HEK293 (cell line): ENCODE data around the gene FHL3.
A peak's percentile ranks its signal among the peaks of the same experiment; 100 is the strongest.

Experiments used
- GLI4 ChIP-seq: fragments of 450-650 bp; formaldehyde crosslinking; IDR thresholded peaks from 2 replicates; pipeline ENCODE4 v1.5.1; 2016; ENCODE audit warnings: missing biosample characterization, missing genetic modification characterization
- HOXA7 ChIP-seq: sonication (generic); formaldehyde crosslinking; IDR thresholded peaks from 2 replicates; pipeline ENCODE4 v1.8.1; 2022; ENCODE audit warnings: missing genetic modification reagents, borderline replicate concordance
- OSR2 ChIP-seq: fragments of 450-650 bp; formaldehyde crosslinking; IDR thresholded peaks from 2 replicates; pipeline ENCODE4 v1.5.1; 2016; ENCODE audit warnings: missing biosample characterization, missing genetic modification characterization
- PRDM2 ChIP-seq: fragments of 450-650 bp; formaldehyde crosslinking; IDR thresholded peaks from 2 replicates; pipeline ENCODE4 v1.5.1; 2016; ENCODE audit warnings: missing biosample characterization, missing genetic modification characterization, borderline replicate concordance
- REST ChIP-seq: fragments of 450-650 bp; formaldehyde crosslinking; IDR thresholded peaks from 2 replicates; pipeline ENCODE4 v1.5.1; 2016; ENCODE audit warnings: missing biosample characterization, missing genetic modification characterization
- SCRT1 ChIP-seq: fragments of 450-650 bp; formaldehyde crosslinking; IDR thresholded peaks from 2 replicates; pipeline ENCODE4 v1.5.1; 2016; ENCODE audit warnings: missing biosample characterization, missing genetic modification characterization, borderline replicate concordance
- YY1 ChIP-seq: fragments of 450-650 bp; formaldehyde crosslinking; IDR thresholded peaks from 2 replicates; pipeline ENCODE4 v1.5.1; 2018; ENCODE audit warnings: missing biosample characterization, missing genetic modification characterization
- ZBTB20 ChIP-seq: fragments of 450-650 bp; formaldehyde crosslinking; IDR thresholded peaks from 2 replicates; pipeline ENCODE4 v1.5.1; 2016; ENCODE audit warnings: missing biosample characterization, missing genetic modification characterization
- ZFHX2 ChIP-seq: fragments of 450-650 bp; formaldehyde crosslinking; conservative IDR thresholded peaks from 2 replicates; pipeline ENCODE4 v1.5.1; 2016; ENCODE audit warnings: missing biosample characterization, missing genetic modification characterization
- ZNF140 ChIP-seq: fragments of 450-650 bp; formaldehyde crosslinking; IDR thresholded peaks from 2 replicates; pipeline ENCODE4 v1.5.1; 2016; ENCODE audit warnings: missing biosample characterization, missing genetic modification characterization
- ZNF175 ChIP-seq: fragments of 450-650 bp; formaldehyde crosslinking; IDR thresholded peaks from 2 replicates; pipeline ENCODE4 v1.5.1; 2016; ENCODE audit warnings: missing biosample characterization, missing genetic modification characterization
- ZNF214 ChIP-seq: fragments of 450-650 bp; formaldehyde crosslinking; IDR thresholded peaks from 2 replicates; pipeline ENCODE4 v1.5.1; 2017; ENCODE audit warnings: missing biosample characterization, mild to moderate bottlenecking, missing genetic modification characterization, borderline replicate concordance
- ZNF223 ChIP-seq: fragments of 450-650 bp; formaldehyde crosslinking; IDR thresholded peaks from 2 replicates; pipeline ENCODE4 v1.5.1; 2016; ENCODE audit warnings: missing biosample characterization, missing genetic modification characterization
- ZNF324 ChIP-seq: fragments of 450-650 bp; formaldehyde crosslinking; IDR thresholded peaks from 2 replicates; pipeline ENCODE4 v1.5.1; 2016; ENCODE audit warnings: missing biosample characterization, missing genetic modification characterization
- ZNF350 ChIP-seq: fragments of 450-650 bp; formaldehyde crosslinking; IDR thresholded peaks from 2 replicates; pipeline ENCODE4 v1.5.0; 2017; ENCODE audit warnings: missing biosample characterization, mild to moderate bottlenecking, missing genetic modification characterization
- ZNF521 ChIP-seq: fragments of 450-650 bp; formaldehyde crosslinking; IDR thresholded peaks from 2 replicates; pipeline ENCODE4 v1.5.1; 2017; ENCODE audit warnings: missing biosample characterization, mild to moderate bottlenecking, missing genetic modification characterization
- ZNF670 ChIP-seq: fragments of 450-650 bp; formaldehyde crosslinking; IDR thresholded peaks from 2 replicates; pipeline ENCODE4 v1.5.1; 2016; ENCODE audit warnings: missing biosample characterization, missing genetic modification characterization, low read depth

Gene FHL3

GRCh38 chr1:38045401-38046332 is 40.4 kb upstream of the FHL3 start (continued):
- TF ChIP-seq ZBTB20 (tag by site-specific recombination) (no peak), ZNF324 (tag by site-specific recombination) (no peak), ZNF214 (no peak), PRDM2 (tag by site-specific recombination) (0 out of 2 replicates have a peak, but pooled peaks have one; percentile 76), ZNF175 (no peak), ZNF223 (no peak), ZNF350 (no peak), OSR2 (no peak), GLI4 (tag by site-specific recombination) (no peak), ZNF670 (tag by site-specific recombination) (no peak), SCRT1 (tag by site-specific recombination) (peak; percentile 84), ZFHX2 (peak; percentile 64), REST (no peak), ZNF140 (tag by site-specific recombination) (no peak), YY1 (tag by site-specific recombination) (no peak), HOXA7 (no peak), ZNF521 (no peak)
